HG03457 (cell line): ENCODE results near the gene SCN8A.
"Not testable (repeated sequence)": the region's sequence is repeated elsewhere in the genome, so short reads cannot be mapped to it uniquely, and the experiment has no call there.

Experiments
- ATAC-seq: cut with Tn5 transposase; IDR thresholded peaks from one replicate; pipeline ENCODE4 v1.9.1; 2021; ENCODE audit warnings: moderate number of reproducible peaks; ENCODE audit not compliant: unreplicated experiment

The SCN8A gene

GRCh38 chr12:51621156-51621922 lies 30.3 kb downstream of the SCN8A start:
- ATAC-seq: no peak

DNA sequence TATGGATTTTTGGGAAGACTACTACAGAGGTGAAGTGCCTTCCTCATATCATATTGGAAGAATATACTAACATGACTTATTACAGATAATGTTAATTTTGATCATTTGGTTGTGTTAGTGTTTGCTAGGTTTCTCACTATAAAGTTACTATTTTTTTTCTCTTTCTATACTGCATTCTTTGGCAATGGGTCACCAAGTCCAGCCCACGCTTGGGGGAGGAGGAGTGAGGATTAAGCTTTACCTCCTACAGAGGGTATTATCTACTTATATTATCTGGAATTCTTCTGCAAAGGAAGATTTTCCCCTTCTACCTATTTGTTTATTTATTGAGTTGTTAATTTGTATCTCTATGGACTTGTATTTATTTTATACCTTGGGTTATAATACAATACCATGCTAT lies 31.5 kb downstream of the SCN8A start:
- ATAC-seq: no peak

GRCh38 chr12:51625370-51625769 lies 34.3 kb downstream of the SCN8A start:
- no peak for ATAC-seq

DNA sequence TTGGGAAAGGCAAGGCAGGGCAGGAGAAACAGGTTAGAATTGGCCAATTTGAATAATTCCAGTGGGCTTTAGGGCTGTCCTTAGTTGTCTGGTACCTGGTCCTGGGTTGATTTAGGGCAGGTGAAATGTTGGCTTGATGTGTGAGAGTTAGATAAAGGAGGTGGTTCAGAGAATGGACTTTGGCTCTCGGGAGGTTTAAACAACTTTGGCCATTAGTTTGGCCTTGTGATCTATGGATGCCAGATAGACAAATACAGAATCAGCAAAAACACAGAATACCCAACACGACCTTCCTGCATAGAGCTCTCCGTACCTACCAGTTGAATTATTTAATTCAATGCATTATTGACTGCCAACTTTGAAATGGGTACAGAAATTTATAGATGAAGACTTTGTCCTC lies 35.1 kb downstream of the SCN8A start:
- ATAC-seq: no peak

DNA sequence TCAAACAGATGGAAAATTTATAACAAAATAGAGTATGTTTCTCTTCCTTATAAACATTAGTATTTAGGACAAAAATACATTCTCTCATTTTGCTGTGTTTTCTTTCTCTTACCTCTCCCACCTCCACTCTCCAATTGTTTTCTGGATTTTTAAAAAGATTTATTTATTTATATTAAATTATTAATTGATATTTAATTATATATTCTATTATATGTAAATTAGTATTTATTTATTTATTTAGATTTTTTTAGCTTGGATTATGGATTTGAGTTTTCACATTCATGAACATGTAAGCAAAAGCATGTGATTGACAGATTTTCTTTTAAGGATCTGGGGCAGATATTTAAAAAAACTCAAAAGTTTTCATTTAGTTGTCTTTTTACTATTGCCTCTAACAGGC lies 35.6 kb downstream of the SCN8A start:
- no peak for ATAC-seq

DNA sequence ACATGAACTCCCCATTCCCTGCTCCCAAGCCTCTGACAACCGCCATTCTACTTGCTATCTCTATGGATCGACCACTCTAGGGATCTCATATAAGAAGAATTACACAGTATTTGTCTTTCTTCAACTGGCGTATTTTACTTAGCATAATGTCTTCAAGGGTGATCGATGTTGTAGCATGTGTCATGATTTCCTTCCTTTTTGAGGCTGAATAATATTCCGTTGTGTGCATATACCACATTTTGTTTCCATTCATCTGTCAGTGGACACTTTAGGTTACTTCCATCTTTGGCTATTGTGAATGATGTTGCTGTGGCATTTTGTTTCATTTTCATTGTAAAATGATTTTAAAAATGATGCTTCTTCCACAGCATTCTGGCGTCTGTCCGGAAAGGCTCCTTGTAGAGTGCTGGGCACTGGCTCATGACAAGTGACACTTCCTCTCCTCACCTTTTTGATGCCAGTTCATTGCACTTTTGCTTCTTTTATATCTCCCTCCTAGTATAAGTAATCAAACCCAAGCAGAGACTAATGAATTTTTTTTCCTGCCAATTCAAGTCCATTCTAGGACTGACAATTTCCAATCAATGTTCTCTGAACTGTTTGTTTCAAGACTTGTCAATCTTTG lies 39.3 kb downstream of the SCN8A start:
- no peak for ATAC-seq

DNA sequence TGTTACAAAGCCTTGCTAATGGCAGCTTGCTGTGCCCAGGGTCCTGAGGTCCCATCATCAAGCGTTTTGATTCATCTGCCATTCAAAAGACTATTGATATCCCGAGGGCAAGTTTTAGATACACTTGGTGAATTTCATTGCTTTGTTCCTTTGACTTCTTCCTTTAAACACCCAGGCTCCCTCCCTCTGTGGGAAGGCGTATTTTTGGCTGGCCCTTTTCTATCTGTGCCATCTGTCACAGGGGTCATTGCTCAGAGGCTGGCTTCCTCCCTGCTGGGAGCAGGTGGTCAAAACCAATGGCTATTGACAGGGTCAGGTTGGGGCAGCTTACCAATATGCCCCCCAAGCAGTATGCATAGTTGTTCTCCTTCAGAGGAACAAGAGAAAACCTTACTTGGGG lies 40.0 kb downstream of the SCN8A start:
- no peak for ATAC-seq

DNA sequence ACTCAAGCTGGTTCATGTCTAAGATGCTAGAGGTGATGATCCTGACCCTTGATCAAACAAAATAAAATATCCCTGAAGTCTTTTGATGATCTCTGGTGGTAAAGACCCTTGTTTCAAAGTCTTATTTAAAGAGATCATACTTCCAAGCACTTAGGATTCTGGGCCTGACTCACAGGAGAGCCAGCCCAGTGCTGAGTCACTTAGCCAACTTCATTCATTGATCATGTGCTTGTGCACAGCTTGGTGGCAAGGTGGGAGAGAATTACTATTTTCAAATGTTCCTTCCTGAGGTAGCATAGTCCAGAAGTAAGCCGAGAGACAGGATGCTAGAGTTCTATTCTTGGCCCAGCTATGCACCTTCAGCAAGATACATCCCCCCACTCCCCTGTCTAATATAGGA lies 40.6 kb downstream of the SCN8A start:
- no peak for ATAC-seq

DNA sequence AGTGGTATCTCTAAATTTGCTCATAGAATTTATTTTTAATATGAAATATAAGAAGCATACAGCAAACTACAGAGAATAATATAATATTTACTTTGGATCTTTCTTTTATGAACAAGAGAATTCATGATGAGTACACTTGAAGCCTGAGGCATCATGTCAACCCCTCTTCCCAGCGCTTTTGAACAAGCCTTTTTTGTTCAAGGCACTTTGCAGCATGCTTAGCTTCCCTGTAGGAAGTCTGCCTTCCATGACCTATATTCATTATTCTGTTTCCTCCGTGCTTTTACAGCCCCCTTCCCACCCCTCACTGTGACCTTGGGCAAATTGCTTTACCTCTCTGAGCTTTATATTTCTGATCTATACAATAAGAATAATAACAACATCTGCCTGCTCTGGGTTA lies 41.6 kb downstream of the SCN8A start:
- ATAC-seq: no peak

DNA sequence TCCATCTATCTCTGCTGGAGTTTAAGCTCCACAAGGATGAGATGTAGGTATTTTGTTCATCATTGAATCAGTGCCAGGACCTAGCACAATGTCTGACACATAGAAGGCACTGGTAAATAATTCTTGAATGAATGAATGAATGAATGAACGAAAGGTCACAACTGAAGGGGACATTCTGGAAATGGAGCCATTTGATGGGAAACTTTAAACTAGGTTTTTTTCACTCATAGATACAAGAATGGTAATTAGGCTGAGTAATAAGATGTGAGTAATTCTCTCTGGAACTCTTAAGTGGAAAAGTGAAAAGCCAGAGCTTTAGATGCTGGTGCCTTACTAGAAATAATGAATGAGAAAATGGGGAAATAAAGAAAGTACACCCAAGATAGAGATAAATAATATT lies 44.3 kb downstream of the SCN8A start:
- ATAC-seq: no peak

DNA sequence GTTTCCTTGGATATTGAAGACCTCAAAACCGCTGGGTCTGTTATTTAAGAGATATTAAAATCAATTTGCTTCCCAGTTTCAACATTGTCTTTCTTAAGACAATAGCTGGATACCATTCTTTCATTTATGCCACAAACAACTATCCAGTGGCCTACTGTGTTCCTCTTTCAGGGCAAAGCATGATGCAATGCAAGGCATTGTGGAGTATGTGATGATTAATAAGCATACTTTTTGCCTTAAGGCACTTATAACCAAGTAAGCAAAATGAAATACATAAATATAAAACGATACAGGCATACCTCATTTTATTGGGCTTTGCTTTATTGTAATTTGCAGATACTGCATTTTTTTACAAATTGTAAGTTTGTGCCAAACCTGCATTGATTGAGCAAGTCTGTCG lies 45.5 kb downstream of the SCN8A start:
- ATAC-seq: no peak

DNA sequence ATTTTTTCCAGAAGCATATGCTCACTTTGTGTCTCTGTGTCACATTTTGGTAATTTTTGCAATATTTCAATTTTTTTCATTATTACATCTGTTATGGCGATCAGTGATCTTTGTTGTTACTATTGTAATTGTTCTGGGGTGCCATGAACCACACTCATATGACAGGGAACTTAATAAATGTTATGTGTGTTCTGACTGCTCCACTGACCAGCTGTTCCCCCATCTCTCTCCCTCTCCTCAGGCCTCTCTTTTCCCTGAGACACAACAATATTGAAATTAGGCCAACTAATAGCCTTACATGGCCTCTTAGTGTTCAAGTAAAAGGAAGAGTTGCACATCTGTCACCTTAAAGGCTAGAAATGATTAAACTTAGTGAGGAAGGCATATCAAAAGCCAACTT lies 46.0 kb downstream of the SCN8A start:
- ATAC-seq: no peak

- ATAC-seq: no peak
Measured at GRCh38 chr12:51639361-51639760, 48.3 kb downstream of the SCN8A start.

GRCh38 chr12:51642286-51642685 lies 51.3 kb downstream of the SCN8A start:
- ATAC-seq: no peak

GRCh38 chr12:51643951-51644350 lies 52.9 kb downstream of the SCN8A start:
- ATAC-seq: no peak

GRCh38 chr12:51644691-51645090 lies 53.7 kb downstream of the SCN8A start:
- not testable (repeated sequence) for ATAC-seq

DNA sequence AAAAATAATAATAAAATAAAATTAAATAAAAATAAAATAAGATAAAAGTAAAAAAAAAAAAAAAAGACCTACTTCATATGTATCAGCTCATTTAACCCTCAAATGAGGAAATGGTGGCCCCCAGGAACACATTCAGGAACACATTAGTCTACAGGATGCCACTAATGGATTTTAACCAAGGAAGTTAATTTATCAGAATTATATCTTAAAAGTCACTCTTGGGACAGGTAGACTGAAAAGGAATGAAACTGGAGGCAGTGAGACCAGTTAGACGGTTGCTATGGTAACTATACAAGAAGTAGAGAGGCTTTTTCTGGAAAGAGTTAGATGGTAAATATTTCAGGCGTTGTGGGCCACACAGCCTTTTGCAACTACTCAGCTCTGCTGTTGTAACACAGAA lies 54.9 kb downstream of the SCN8A start:
- no peak for ATAC-seq

DNA sequence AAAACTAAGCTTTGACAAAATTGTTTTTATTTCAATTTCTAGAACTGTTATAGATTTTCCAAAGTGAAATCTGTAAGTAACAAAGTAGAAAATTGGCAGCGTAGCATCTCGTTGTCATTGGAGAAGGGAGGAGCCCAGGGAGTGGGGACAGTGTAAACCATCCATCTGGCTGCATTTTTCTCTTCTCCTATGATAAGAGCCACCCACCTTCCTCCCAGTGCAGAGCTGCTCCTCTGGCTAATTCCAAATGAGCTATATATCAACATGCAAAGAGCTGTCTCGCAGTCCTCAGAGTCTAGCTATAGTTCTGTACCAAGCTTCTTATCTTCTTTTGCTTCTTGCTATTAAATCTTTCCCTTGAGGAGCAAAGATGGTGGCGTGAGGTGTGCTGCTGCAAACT lies 56.6 kb downstream of the SCN8A start:
- ATAC-seq: no peak

- no peak for ATAC-seq
Measured at GRCh38 chr12:51653431-51653830, 62.4 kb downstream of the SCN8A start.

GRCh38 chr12:51661199-51661598 lies 70.2 kb downstream of the SCN8A start:
- no peak for ATAC-seq

- no peak for ATAC-seq
Measured at GRCh38 chr12:51661836-51662235, 70.8 kb downstream of the SCN8A start.

- no peak for ATAC-seq
Measured at GRCh38 chr12:51662728-51663154, 71.7 kb downstream of the SCN8A start.

- no peak for ATAC-seq
Measured at GRCh38 chr12:51663390-51663789, 72.4 kb downstream of the SCN8A start.
